T-helper 9 cell (primary cell): ENCODE data around the gene SYNGAP1.
"Not testable (repeated sequence)": the region's sequence is repeated elsewhere in the genome, so short reads cannot be mapped to it uniquely, and the experiment has no call there.

Experiments
- DNase-seq: peaks from one replicate; pipeline ENCODE4 v3.0.0-alpha.2; 2020

Gene SYNGAP1

GRCh38 chr6:33483678-33484077 lies 63.8 kb downstream of the SYNGAP1 start:
- no peak for DNase-seq

DNA sequence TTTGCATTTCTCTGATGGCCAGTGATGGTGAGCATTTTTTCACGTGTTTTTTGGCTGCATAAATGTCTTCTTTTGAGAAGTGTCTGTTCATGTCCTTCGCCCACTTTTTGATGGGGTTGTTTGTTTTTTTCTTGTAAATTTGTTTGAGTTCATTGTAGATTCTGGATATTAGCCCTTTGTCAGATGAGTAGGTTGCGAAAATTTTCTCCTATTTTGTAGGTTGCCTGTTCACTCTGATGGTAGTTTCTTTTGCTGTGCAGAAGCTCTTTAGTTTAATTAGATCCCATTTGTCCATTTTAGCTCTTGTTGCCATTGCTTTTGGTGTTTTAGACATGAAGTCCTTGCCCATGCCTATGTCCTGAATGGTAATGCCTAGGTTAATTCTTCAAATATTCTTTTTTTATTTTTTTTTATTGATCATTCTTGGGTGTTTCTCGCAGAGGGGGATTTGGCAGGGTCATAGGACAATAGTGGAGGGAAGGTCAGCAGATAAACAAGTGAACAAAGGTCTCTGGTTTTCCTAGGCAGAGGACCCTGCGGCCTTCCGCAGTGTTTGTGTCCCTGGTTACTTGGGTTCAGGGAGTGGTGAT lies 64.9 kb downstream of the SYNGAP1 start:
- DNase-seq = not testable (repeated sequence)

GRCh38 chr6:33485680-33486079 lies 65.8 kb downstream of the SYNGAP1 start:
- not testable (repeated sequence) for DNase-seq

- DNase-seq = no peak
Measured at GRCh38 chr6:33488339-33488738, 68.5 kb downstream of the SYNGAP1 start.

- no peak for DNase-seq
Measured at GRCh38 chr6:33490198-33490597, 70.3 kb downstream of the SYNGAP1 start.

GRCh38 chr6:33490621-33491020 lies 70.8 kb downstream of the SYNGAP1 start:
- no peak for DNase-seq

GRCh38 chr6:33492093-33492492 lies 72.2 kb downstream of the SYNGAP1 start:
- no peak for DNase-seq

GRCh38 chr6:33497157-33497556 lies 77.3 kb downstream of the SYNGAP1 start:
- DNase-seq = no peak

- no peak for DNase-seq
Measured at GRCh38 chr6:33502486-33502885, 82.6 kb downstream of the SYNGAP1 start.

DNA sequence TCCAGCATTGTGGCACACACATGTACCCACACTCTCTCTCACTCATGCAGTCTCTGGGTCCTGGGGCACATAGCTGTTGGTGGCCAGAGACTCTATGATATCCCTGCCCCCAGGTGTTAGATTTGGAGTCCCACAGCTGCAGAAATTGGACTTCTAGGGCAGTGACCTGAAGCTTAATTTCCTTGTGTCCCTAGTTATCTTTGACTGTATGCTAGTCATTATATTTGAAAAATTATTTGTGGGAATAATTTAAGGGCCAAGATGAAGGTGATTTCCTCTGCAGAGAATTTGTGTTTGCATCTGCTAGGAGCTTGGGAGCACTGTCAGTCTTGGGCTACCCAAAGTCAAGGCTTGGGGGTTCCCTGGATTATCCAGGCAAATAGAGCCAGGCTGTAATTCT lies 84.6 kb downstream of the SYNGAP1 start:
- DNase-seq = no peak
